ENCODE measurements around the gene SEMG1. TPM values are rescaled to one million over a fixed set of nuclear protein-coding genes. Genes with fewer than 3 reads are reported as not detected.

Gene SEMG1
- polyA plus RNA-seq, 1 donor (not counting 4 experiments of a cell fraction or from before 2014, with no cell fraction given) = not detected

GRCh38 chr20:45223136-45223535 is 16.3 kb downstream of the SEMG1 start:
- no peaks in the 10 kb centered on the region for H3K27me3 ChIP-seq (ENCODE audit: control insufficient read depth, extremely low read depth, insufficient read depth, low read length)
- H2AFZ ChIP-seq (ENCODE audit: control insufficient read depth, low read length) = no peak overlapping the region
- H3K27ac ChIP-seq (ENCODE audit: control insufficient read depth, insufficient read depth, low read length) = no peak overlapping the region
- no peaks in the 10 kb centered on the region for H3K4me1 ChIP-seq (ENCODE audit: control insufficient read depth, extremely low read depth, insufficient read depth, low read length)
- no peak for TF ChIP-seq EZH2 (IDR thresholded peaks at IDR 0.05; ENCODE audit: low read length)
- TF ChIP-seq, protein P1, sequence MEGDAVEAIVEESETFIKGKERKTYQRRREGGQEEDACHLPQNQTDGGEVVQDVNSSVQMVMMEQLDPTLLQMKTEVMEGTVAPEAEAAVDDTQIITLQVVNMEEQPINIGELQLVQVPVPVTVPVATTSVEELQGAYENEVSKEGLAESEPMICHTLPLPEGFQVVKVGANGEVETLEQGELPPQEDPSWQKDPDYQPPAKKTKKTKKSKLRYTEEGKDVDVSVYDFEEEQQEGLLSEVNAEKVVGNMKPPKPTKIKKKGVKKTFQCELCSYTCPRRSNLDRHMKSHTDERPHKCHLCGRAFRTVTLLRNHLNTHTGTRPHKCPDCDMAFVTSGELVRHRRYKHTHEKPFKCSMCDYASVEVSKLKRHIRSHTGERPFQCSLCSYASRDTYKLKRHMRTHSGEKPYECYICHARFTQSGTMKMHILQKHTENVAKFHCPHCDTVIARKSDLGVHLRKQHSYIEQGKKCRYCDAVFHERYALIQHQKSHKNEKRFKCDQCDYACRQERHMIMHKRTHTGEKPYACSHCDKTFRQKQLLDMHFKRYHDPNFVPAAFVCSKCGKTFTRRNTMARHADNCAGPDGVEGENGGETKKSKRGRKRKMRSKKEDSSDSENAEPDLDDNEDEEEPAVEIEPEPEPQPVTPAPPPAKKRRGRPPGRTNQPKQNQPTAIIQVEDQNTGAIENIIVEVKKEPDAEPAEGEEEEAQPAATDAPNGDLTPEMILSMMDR (optimal IDR thresholded peaks at IDR 0.05 in 1 of 3, IDR thresholded peaks at IDR 0.05 in 1 of 3, conservative IDR thresholded peaks at IDR 0.05 in 1 of 3; ENCODE audit: extremely low read depth in 1 of 3, insufficient read depth in 2 of 3, low read length in 3 of 3) = no peak
- H3K4me3 ChIP-seq (ENCODE audit: control insufficient read depth in 2 of 3, extremely low read depth in 1 of 3, insufficient read depth in 2 of 3, low read depth in 1 of 3, low read length in 3 of 3) = no peak overlapping the region
- dilution Hi-C loops (cut with MboI; ENCODE audit: extremely low pct_ligation_motif_present, low sequenced_read_pairs) = no loop called here
- DNase-seq (ENCODE audit: low read depth, low spot score) = no peak
- FAIRE-seq = no peak
- H3K4me2 ChIP-seq (ENCODE audit: control insufficient read depth, extremely low read depth, insufficient read depth, low read depth, low read length) = no peak overlapping the region
- H3K9ac ChIP-seq (ENCODE audit: control insufficient read depth, extremely low read depth, insufficient read depth, low read length) = no peak overlapping the region
- no peaks in the 10 kb centered on the region for H4K20me1 ChIP-seq (ENCODE audit: control insufficient read depth, extremely low read depth, insufficient read depth, low read length)
- H3K9me1 ChIP-seq (ENCODE audit: control insufficient read depth, extremely low read depth, insufficient read depth, low read length) = no peaks in the 10 kb centered on the region
- no peaks in the 10 kb centered on the region for H3K9me3 ChIP-seq (ENCODE audit: control insufficient read depth, low read depth, low read length)
- H3K79me2 ChIP-seq (ENCODE audit: control insufficient read depth, insufficient read depth, low read length) = no peaks in the 10 kb centered on the region
- no peaks in the 10 kb centered on the region for H3K36me3 ChIP-seq (ENCODE audit: control insufficient read depth in 2 of 2, extremely low read depth in 1 of 2, insufficient read depth in 2 of 2, low read length in 2 of 2)

GRCh38 chr20:45226287-45226686 is 19.5 kb downstream of the SEMG1 start:
- Histone ChIP-seq H3K27me3 (ENCODE audit: control insufficient read depth, extremely low read depth, insufficient read depth, low read length) (no peaks in the 10 kb centered on the region), H3K36me3 (ENCODE audit: control insufficient read depth in 2 of 2, extremely low read depth in 1 of 2, insufficient read depth in 2 of 2, low read length in 2 of 2) (no peaks in the 10 kb centered on the region), H4K20me1 (ENCODE audit: control insufficient read depth, extremely low read depth, insufficient read depth, low read length) (no peaks in the 10 kb centered on the region), H3K4me1 (ENCODE audit: control insufficient read depth, extremely low read depth, insufficient read depth, low read length) (no peaks in the 10 kb centered on the region), H3K79me2 (ENCODE audit: control insufficient read depth, insufficient read depth, low read length) (no peaks in the 10 kb centered on the region), H3K4me3 (ENCODE audit: control insufficient read depth in 2 of 3, extremely low read depth in 1 of 3, insufficient read depth in 2 of 3, low read depth in 1 of 3, low read length in 3 of 3) (no peak overlapping the region), H3K27ac (ENCODE audit: control insufficient read depth, insufficient read depth, low read length) (no peak overlapping the region), H3K4me2 (ENCODE audit: control insufficient read depth, extremely low read depth, insufficient read depth, low read depth, low read length) (no peak overlapping the region), H3K9me3 (ENCODE audit: control insufficient read depth, low read depth, low read length) (no peaks in the 10 kb centered on the region), H2AFZ (ENCODE audit: control insufficient read depth, low read length) (no peak overlapping the region), H3K9ac (ENCODE audit: control insufficient read depth, extremely low read depth, insufficient read depth, low read length) (no peak overlapping the region), H3K9me1 (ENCODE audit: control insufficient read depth, extremely low read depth, insufficient read depth, low read length) (no peaks in the 10 kb centered on the region)
- DNase-seq (ENCODE audit: low read depth, low spot score) = no peak
- FAIRE-seq = no peak
- dilution Hi-C loops (cut with MboI; ENCODE audit: extremely low pct_ligation_motif_present, low sequenced_read_pairs) = no loop called here
- TF ChIP-seq, protein P1 (optimal IDR thresholded peaks at IDR 0.05 in 1 of 3, IDR thresholded peaks at IDR 0.05 in 1 of 3, conservative IDR thresholded peaks at IDR 0.05 in 1 of 3; ENCODE audit: extremely low read depth in 1 of 3, insufficient read depth in 2 of 3, low read length in 3 of 3) = no peak
- no peak for TF ChIP-seq EZH2 (IDR thresholded peaks at IDR 0.05; ENCODE audit: low read length)
